Measurements from ENCODE around the gene DOCK6.
A peak's percentile ranks its signal among the peaks of the same experiment; 100 is the strongest.
"Not testable (repeated sequence)": the region's sequence is repeated elsewhere in the genome, so short reads cannot be mapped to it uniquely, and the experiment has no call there.

DOCK6 gene

DNA sequence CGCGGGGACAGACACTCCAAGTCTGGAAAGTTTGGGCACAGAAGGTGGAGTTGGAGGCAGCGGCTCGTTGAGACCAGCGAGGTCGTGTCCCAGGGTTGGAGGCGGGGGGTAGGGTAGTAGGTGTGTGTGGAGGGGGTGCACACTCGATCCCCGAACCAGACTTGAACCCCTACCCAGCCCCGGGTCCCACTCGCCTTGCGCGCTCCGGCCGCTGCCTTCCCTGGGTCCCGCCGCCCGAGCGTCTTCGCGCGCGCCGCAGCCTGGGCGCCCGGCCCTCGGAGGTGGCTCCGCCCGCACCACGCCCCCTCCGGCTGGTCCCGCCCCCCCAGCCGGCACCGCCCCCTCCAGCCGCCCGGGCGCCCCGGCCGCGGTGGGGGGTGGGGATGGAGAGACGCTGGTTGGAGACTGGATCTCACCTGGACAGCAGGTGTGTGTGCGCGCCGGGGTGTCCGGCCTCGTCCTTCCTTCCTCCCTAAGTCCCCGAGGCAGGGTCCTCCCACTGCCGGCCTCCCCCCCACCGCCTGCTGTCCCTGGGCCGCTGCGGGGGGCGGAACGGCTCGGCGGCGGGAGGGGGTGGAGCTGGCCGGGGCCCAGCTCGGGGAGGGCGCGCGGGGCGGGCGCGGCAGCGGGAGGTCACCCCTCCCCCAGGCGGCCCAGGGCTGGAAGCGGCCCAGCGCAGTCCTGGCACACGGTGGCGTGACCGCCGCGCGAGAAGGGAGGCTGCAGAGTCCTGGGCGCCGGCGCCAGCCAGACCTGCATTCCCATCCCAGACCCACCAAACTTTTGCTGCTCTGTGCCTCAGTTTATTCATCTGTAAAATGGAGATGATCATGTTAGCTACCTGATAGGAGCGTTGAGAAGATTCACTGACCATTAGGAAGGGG, 64.8 kb downstream of the DOCK6 start, which contains the start of gene KANK2:
KANK2 (minus strand) TSS at position 255 of the 884 bp plus-strand sequence. CDS start 3,034 bp downstream, outside the sequence.
- DNase-seq (ENCODE audit: low spot score) = peak; percentile 99

DNA sequence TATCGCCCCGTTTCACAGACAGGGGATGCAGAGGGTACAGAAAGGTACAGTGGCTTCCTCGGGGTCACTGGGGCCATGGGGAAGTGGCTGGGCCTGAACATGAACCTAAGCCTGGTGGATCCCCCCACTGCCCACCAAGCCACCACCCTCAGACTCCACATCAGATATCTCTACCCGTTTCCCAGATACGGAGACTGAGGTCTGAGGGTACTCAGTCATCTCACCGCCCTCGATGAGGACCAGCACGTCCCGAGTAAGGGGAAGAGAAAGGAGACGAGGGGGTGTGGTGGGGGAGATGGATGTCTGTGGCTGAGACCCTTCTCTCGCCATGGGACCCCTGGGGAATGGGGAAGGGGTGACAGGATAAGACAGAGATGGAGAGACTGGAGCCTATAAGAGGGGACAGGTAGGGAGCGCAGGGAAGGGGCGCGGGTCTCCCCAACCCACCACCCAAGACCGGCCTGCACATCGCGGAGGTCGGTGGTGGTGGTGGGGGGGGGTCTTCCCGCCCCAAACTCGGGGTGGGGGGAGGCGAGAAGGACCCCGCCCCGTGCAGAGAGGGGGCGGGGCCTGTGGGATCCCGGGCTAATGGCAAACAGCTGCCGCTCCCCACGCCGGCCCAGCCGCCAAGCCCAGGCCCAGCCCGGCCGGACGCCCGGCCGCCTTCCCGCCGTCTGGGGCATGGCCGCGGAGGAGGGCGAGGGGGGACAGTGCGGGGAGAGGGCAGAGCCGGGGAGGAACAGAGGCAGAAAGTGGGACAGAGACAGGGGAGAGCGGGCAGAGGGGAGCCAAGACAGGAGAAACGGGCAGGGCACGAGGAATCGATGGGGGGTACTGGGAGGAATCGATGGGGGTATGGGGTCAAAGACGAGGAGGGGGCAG, 65.7 kb downstream of the DOCK6 start:
- DNase-seq (ENCODE audit: low spot score) = peak; percentile 63

DNA sequence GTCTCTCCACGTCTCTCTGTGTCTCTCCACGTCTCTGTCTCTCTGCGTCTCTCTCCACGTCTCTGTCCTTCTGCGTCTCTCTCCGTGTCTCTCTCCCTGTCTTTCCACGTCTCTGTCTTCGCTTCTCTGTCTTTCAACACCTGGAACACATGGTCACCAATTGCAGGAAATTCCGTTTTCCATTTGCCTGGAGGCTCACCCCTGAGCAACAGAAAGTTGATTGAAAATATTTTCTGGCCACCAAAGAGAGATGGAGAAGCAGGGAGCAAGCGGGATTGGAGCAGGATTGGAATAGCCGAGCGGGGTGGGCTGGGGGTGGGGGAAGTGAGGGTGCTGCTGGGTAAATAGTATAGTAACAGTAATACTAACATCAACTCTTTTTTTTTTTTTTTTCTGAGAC, 66.6 kb downstream of the DOCK6 start:
- no peak for DNase-seq (ENCODE audit: low spot score)

DNA sequence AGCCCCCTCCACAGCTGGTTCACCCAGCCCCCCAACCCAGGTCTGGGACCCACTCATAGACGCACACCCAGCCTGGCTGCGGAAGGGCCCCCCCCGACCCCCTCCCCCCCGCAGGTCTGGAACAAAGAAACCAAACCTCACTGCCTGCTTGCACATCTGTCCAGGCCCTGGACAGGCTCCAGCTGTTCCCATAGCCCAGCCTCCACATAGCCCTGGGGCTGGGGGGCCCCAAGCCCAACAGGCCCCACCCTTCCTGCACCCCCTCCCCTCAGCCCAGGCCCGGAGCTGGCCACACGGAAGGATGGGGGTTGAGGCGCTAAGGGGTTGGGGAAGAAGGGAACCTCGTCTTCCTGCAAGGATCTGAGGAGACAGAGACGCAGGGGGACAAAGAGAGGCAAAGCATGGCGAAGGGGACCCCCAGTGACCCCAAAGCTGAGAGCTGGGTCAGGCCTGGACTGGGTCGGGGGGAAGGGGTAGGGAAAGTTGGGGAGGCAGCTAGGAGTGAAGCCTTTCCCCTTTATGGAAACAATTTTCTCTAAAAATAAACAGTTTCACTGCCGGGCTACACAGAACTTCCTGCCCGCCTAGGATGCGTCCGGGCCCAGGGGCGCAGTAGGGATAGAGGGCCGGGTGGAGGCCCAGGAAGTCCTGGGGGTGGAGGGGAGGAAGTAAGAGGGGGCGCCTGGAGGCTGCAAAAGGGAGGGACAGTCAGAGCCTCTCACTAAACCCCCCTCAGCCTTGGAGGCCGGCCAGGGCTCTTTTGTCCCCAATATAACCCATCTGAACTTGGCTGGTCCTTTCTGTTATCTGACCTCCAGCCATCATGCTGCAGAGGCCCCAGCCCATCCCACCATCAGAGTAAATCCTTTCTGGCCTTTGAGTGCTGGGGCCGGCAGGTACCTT, 67.4 kb downstream of the DOCK6 start:
- no peak for DNase-seq (ENCODE audit: low spot score)

DNA sequence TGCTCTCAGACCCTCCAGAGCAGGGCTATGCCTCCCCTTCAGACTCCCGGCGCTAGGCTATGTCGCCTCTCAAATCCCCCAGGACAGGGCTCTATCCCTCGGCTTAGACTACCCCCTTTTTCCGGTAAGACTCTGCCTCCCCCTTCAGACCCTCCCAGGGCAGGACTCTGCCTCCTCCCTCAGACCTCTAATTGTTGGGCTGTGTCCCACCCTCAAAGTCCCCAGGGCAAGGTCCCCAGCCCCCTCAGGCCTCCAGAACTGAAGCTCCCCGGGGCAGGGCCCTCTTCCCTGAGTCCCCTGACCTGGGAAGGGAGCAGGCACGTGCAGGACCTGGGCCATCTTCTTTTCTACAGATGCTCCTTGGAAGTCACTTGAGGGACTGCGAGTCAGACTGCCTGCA, 68.2 kb downstream of the DOCK6 start:
- DNase-seq (ENCODE audit: low spot score) = no peak

DNA sequence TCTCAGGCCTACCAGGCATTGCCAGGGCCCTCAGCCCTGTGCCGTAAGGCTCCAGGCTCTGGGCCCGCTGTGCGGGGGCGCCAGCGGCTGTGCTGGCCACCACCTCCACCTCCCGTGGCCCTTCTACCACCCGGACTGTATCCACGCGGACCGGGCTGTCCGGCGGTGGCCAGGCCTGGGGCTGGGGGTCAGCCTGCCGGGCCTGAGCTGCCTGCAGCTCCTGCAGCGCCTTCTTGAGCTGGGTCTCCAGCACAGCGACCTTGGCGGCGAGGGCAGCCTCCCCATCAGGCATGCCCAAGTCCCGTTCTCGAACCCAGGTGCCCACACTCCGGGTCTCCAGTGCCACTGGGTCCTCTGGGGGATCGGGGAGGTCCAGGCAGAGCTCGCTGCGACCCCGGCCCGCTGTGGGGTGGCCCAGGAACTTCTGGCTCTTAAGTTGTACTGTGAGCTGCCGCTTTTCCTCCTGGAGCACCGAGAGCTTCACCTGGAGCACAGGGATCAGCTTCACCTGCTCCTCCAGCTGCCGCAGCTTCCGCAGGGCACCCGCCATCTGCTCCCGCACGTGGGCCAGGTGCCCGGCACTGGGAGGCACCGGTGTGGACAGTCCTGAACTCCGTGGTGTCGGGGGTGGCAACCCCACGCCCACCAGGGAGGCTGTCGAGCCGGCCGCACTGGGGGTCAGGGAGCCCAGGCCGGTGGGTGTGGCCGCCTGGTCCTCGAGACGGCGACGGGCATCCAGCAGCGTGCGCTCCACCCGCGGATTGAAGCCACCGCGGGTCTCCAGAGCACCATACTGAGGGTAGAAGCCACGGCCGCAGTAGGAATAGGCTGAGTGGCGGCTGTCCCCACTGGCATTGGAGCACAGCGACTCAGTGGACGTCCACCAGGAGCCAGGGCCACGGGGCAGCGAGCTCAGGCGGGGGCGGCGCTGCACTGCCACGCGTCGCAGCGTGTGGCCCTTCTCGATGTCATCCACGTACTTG, 69.1 kb downstream of the DOCK6 start:
- DNase-seq (ENCODE audit: low spot score) = no peak

DNA sequence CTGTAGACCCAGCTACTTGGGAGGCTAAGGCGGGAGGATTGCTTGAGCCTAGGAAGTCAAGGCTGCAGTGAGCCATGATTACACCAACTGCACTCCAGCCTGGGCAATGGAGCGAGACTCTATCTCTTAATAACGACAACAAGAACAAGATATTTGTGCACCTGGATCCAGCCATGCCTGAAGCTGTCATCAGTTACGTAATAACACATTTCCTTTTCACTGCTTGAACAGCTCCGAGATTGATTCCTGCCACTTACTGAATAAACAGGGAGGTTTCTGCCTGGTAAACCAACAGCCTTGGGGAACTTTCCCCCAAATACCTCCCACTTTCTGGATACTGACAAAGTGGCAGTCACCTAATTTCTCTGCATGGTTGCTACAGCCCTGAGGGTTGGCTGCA, 70.4 kb downstream of the DOCK6 start:
- no peak for DNase-seq (ENCODE audit: low spot score)

DNA sequence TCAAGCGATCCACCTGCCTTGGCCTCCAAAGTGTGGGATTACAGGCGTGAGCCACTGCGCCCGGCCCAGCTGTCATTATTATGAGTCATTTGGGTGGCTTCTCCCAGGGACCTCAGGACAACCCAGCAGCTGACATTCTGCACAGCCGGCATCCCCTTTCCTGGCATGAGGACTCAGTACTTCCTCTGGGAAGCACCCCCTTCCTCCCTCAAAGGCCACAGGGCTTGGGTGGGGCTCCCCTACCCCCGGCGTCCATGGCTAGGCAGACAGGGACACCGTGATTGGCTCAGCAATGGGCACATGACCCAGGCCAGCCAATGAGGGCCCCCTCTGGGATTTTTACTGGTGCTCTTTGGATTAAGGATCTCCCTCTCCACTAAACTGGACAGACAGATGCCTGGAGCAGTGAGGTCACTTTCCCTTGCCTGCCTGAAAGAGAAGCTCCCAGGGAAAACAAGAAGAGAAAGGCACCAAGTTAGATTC, 71.0 kb downstream of the DOCK6 start:
- DNase-seq (ENCODE audit: low spot score) = peak; percentile 64

DNA sequence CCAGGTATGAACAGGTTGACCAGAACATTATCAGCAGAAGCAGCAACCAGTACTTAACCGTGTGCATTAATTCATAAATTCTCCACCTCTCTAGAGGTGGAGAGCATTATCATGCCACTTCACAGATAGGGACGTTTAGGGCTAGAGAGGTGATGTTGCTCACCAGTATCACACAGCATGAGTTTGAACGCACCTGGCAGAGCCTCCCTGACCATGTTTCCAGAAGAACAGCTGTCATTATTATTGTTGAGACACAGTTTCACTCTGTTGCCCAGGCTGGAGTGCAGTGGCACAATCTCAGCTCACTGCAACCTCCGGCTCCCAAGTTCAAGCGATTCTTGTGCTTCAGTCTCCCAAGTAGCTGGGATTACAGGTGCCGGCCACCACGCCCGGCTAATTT, 71.8 kb downstream of the DOCK6 start:
- DNase-seq (ENCODE audit: low spot score) = no peak

DNA sequence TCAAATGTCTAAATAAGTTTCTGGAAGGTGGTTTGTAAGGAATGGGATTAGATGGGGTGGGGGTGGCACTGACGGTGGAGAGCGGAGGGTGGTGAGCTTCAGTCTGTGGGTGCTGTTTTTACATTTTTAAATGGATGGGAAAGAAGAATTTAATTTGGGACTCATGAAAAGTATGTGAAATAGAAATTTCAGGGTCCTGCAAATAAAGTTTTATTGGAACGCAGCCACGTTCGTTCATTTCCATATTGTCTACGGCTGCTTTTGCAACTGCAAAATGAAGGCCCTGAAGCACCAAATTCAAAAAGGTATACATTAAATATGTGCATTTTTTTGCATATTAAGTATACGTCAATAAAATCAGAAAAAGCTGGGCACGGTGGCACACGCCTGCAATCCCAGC, 74.9 kb downstream of the DOCK6 start:
- no peak for DNase-seq (ENCODE audit: low spot score)

DNA sequence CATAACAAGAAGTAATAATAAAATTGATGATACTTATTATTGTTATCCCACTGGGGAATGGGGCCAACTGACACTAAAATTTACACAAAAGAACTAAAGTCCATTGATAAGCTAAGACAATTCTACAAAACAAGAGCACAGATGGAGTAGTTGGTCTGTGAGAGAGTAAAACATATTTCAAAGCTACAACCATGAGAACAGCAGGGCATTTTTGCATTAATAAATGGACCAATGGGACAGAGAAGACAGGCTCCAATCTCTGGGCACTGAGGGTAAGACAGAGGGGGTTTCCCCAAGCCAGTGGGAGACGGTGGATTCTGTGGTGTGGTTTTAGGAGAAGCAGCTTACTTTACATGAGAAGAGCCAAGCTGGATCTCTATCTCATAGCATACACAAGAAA, 79.3 kb downstream of the DOCK6 start:
- DNase-seq (ENCODE audit: low spot score) = no peak

DNA sequence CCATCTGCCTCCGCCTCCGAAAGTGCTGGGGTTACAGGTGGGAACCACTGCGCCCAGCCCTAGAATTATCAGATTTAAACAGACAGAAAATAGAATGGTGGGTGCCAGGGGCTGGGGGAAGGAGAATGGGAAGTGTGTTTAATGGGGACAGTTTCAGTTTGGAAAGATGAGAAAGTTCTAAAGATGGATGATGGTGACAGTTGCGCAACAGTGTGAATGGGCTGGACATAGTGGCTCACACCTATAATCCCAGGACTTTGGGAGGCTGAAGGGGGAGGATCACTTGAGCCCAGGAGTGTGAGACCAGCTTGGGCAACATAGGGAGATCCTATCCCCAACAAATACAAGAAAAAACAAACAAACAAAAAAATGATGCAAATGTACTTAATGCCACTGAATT, 80.8 kb downstream of the DOCK6 start:
- DNase-seq (ENCODE audit: low spot score) = no peak

DNA sequence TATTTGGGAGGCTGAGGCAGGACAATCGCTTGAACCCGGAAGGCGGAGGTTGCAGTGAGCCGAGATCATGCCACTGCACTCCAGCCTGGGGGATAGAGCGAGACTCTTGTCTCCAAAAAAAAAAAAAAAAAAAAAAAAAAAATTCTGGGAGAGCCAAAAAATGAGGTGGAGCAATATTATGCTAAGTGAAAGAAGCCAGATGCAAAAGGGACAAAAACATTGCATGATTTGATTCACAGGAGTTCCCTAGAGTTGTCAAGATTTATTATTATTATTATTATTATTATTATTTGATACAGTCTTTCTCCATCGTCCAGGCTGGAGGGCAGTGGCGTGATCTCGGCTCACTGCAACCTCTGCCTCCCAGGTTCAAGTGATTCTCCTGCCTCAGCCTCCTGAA, 81.3 kb downstream of the DOCK6 start:
- DNase-seq (ENCODE audit: low spot score) = not testable (repeated sequence)

DNA sequence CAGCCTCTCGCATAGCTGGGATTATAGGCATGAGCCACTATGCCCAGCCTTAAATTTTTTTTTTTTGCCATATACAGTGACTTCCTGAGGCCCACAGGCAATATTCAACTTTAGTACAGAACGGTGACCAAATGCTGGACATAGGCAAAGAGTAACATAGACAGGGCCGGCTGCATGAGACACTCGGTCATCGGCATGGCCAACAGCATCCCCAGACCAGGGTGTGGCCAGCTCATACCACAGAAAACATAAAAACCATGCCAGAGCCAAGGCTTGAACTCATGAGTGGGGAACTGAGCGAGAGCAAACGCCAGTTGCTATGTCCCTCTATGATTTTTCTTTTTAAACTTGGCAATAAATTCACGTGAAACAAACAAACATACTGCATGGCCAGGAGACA, 82.0 kb downstream of the DOCK6 start:
- DNase-seq (ENCODE audit: low spot score) = no peak

DNA sequence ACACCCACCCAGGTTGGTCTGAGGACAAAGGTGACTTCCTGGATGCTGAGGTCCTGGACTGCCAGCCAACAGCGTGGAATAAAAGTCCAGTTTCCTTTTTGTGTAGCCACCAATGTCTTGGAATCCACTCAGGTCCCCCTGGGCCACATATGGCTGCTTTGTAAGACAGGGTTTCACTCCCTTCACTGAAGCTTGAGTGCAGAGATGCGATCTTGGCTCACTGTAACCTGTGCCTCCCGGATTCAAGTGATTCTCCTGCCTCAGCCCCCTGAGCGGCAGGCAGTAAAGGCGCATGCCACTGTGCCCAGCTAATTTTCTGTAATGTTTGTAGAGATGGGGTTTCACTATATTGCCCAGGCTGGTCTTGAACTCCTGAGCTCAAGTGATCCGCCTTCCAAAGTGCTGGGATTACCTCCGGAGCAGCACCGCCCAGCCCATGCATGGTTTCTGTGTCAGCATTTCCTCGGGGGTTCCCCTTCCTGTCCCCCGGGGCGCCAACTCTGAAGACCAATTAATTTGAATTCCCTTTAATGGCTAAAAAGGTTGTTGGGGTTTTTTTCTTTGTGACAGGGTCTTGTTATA, 82.5 kb downstream of the DOCK6 start:
- DNase-seq (ENCODE audit: low spot score) = no peak

DNA sequence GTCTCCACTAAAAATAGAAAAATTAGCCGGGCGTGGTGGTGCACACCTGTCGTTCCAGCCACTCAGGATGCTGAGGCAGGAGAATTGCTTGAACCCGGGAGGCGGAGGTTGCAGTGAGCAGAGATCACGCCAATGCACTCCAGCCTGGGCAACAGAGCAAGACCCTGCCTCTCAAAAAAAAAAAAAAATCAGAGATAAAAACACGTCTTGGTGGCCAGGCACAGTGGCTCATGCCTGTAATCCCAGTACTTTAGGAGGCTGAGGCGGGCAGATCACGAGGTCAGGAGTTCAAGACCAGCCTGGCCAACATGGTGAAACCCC, 83.2 kb downstream of the DOCK6 start:
- not testable (repeated sequence) for DNase-seq (ENCODE audit: low spot score)

DNA sequence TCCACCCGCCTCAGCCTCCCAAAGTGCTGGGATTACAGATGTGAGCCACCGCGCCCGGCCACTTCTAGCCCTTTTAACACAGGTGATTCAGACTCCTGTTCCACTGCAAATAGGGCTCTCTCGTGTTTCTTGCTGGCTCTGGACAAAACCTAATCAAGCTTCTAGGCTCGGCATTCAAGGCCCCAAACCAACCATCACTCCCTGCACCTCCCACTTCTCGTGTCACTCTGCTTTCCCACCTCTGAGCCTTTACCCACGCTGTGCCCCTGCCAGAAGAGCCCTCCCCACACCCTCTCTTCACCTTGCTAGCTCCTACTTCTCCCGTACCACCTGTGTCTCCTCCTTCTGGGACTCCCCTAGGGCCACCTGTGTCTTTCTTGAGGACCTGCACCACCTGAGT, 84.7 kb downstream of the DOCK6 start:
- no peak for DNase-seq (ENCODE audit: low spot score)

DNA sequence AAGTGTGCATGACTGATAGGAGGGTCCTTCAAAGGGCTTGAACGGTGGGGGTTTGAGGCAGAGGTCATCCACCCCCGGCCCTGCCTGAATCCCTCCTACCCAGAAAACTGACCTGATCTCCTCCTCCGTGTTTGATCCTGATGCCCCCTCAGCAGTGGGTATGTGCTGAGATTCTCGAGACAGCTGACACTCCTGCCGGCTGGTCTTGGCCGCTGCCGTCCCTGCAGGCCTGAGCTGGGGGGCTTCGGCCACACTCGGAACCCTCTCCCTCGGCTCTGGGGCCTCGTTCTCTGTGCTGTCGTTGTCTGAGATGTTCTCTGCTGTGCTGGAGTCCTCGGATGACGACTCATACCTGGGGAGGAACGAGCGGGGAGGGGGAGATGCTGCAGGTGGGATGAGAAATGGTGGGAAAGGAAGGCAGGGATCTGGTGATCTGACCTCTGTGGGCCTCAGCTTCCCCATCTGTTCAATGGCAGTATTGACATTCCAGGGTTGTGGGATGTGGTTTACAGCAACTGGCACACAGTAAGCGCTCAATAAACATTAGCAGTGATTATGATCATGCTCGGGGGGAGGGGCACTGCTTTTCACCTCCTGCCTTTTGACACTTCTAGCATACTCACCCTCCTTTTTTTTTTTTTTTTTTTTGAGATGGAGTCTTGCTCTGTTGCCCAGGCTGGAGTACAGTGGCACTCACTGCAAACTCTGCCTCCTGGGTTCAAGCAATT, 85.7 kb downstream of the DOCK6 start:
- DNase-seq (ENCODE audit: low spot score) = no peak

DNA sequence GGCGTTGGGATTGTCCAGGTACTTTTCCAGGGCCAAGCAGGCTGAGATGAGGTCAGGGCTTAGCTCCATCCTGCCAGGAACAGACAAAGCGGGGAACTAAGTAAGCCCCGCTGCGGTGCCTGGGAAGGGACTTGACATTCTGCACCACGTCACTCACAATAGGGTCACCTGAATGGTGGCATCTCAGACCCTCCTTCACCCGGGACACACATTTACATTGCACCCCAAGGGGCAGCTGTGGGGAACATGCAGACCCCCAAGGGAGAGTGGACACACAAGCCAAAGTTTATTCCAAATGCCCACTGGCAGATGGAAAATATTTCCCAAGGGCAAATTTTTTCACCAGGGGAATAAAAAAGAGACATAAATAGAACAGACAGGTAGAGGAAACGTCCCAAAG, 86.4 kb downstream of the DOCK6 start:
- DNase-seq (ENCODE audit: low spot score) = no peak

DNA sequence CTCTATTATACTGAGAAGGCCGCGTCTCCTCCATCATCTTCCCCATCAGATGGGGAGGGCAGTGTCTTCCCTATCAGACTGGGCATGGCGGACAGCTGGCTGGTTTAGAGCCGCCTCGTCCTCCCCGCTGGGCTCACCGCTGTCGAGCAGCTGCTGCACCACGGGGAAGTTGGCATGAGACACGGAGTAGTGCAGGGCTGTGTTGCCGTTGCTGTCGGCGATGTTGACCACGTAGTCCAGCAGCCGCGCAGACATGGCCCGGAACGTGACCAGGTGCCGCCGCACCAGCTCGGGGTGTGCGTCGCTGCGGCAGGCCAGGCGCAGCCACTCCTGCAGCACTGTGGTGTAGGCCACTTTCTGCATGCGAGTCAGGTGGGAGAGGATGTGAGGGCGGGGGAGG, 88.0 kb downstream of the DOCK6 start:
- no peak for DNase-seq (ENCODE audit: low spot score)

Data from D341Med (cell line).